GM12878 (cell line): ENCODE measurements around the gene IFI44L.

Experiments used
- ESRRA ChIP-seq: IDR thresholded peaks from 2 replicates; pipeline ENCODE4 v1.6.1; 2012; ENCODE audit warnings: mild to moderate bottlenecking, low read length, improper control_type of control experiment
- EZH2 ChIP-seq: IDR thresholded peaks from 2 replicates; pipeline ENCODE4 v1.6.1; 2012; ENCODE audit warnings: low read depth, mild to moderate bottlenecking, control low read depth, inconsistent platforms, low read length, borderline replicate concordance; ENCODE audit not compliant: control insufficient read depth
- KAT2A ChIP-seq: conservative IDR thresholded peaks from 2 replicates; pipeline ENCODE4 v1.6.1; 2011; ENCODE audit warnings: low read depth, low read length; ENCODE audit not compliant: control insufficient read depth
- POLR2A ChIP-seq: IDR thresholded peaks from 2 replicates; pipeline ENCODE4 v1.6.1; 2011; ENCODE audit warnings: low read depth, mild to moderate bottlenecking, low read length
- RAD21 ChIP-seq: IDR thresholded peaks from 2 replicates; pipeline ENCODE4 v1.6.1; 2011; ENCODE audit warnings: mild to moderate bottlenecking, low read depth, low read length, moderate library complexity; ENCODE audit not compliant: insufficient read depth
- RUNX3 ChIP-seq: IDR thresholded peaks from 2 replicates; pipeline ENCODE4 v1.6.1; 2012; ENCODE audit warnings: low read length, inconsistent platforms
- SIN3A ChIP-seq: IDR thresholded peaks from 2 replicates; pipeline ENCODE4 v1.6.1; 2012; ENCODE audit warnings: low read depth, low read length, improper control_type of control experiment
- SREBF2 ChIP-seq: IDR thresholded peaks from 2 replicates; pipeline ENCODE4 v1.6.1; 2012; ENCODE audit warnings: mild to moderate bottlenecking, low read length
- TF ChIP-seq, protein P1 (sequence below): IDR thresholded peaks from 2 replicates; pipeline ENCODE4 v1.6.1; 2011; ENCODE audit warnings: low read depth, low read length, improper control_type of control experiment, borderline replicate concordance
- TF ChIP-seq, protein P2 (sequence below), 3 experiments: IDR thresholded peaks in 2 of 3; conservative IDR thresholded peaks in 1 of 3; 2 replicates each; pipeline ENCODE4 v1.5.1; 2011; ENCODE audit warnings: low read depth in 3 of 3, low read length in 3 of 3, mild to moderate bottlenecking in 3 of 3, control low read depth in 2 of 3, moderate library complexity in 2 of 3, inconsistent platforms in 1 of 3, mixed read lengths in 1 of 3; ENCODE audit not compliant: control insufficient read depth in 2 of 3, insufficient read depth in 1 of 3; ENCODE audit errors: extremely low read depth in 1 of 3
- TF ChIP-seq, protein P3 (sequence below): IDR thresholded peaks from 2 replicates; pipeline ENCODE4 v1.6.1; 2011; ENCODE audit warnings: borderline replicate concordance, low read depth, mild to moderate bottlenecking, moderate library complexity, mixed read lengths, low read length; ENCODE audit not compliant: insufficient read depth; ENCODE audit errors: extremely low read length

DNA sequence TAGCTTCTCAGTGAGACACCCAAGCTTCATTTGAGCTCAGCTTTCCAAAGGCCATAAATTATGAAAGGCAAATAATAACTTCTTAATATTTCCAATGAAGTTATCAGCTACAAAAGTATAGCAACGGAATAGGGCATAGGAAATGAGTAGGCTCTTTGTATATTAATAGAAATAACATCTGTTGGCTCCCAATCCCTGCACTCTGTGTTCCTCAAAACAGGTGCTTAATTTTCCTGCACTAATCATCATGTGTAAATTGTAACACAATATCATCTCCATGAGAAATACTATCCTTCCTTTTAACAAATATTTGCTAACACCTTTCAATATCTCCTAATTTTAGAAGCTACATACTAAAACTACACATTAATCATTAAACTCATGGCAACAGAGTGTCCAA, 19.2 kb upstream of the IFI44L start:
- TF ChIP-seq, protein P1, sequence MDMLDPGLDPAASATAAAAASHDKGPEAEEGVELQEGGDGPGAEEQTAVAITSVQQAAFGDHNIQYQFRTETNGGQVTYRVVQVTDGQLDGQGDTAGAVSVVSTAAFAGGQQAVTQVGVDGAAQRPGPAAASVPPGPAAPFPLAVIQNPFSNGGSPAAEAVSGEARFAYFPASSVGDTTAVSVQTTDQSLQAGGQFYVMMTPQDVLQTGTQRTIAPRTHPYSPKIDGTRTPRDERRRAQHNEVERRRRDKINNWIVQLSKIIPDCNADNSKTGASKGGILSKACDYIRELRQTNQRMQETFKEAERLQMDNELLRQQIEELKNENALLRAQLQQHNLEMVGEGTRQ: no peak
- no peak for TF ChIP-seq SREBF2
- TF ChIP-seq, protein P2, sequence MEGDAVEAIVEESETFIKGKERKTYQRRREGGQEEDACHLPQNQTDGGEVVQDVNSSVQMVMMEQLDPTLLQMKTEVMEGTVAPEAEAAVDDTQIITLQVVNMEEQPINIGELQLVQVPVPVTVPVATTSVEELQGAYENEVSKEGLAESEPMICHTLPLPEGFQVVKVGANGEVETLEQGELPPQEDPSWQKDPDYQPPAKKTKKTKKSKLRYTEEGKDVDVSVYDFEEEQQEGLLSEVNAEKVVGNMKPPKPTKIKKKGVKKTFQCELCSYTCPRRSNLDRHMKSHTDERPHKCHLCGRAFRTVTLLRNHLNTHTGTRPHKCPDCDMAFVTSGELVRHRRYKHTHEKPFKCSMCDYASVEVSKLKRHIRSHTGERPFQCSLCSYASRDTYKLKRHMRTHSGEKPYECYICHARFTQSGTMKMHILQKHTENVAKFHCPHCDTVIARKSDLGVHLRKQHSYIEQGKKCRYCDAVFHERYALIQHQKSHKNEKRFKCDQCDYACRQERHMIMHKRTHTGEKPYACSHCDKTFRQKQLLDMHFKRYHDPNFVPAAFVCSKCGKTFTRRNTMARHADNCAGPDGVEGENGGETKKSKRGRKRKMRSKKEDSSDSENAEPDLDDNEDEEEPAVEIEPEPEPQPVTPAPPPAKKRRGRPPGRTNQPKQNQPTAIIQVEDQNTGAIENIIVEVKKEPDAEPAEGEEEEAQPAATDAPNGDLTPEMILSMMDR (IDR thresholded peaks at IDR 0.05 in 2 of 3, conservative IDR thresholded peaks at IDR 0.05 in 1 of 3; ENCODE audit: control insufficient read depth in 2 of 3, extremely low read depth in 1 of 3, insufficient read depth in 1 of 3, low read depth in 3 of 3, low read length in 3 of 3): no peak
- no peak for TF ChIP-seq POLR2A
- TF ChIP-seq EZH2: no peak
- TF ChIP-seq SIN3A: no peak
- TF ChIP-seq, protein P3, sequence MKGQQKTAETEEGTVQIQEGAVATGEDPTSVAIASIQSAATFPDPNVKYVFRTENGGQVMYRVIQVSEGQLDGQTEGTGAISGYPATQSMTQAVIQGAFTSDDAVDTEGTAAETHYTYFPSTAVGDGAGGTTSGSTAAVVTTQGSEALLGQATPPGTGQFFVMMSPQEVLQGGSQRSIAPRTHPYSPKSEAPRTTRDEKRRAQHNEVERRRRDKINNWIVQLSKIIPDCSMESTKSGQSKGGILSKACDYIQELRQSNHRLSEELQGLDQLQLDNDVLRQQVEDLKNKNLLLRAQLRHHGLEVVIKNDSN: no peak
- TF ChIP-seq KAT2A: no peak
- no peak for TF ChIP-seq RAD21
- no peak for TF ChIP-seq ESRRA
- TF ChIP-seq RUNX3: no peak
